HG03139 (cell line): ENCODE measurements around the gene PTGR3.
"Not testable (repeated sequence)": the region's sequence is repeated elsewhere in the genome, so short reads cannot be mapped to it uniquely, and the experiment has no call there.

ENCODE experiments used
- ATAC-seq: cut with Tn5 transposase; IDR thresholded peaks from one replicate; pipeline ENCODE4 v1.9.1; 2021; ENCODE audit not compliant: unreplicated experiment

PTGR3 gene

GRCh38 chr18:75204269-75204731 is 4.6 kb downstream of the PTGR3 start:
- no peak for ATAC-seq

GRCh38 chr18:75203416-75204268 is 5.3 kb downstream of the PTGR3 start:
- ATAC-seq, result no peak

GRCh38 chr18:75202696-75203365 is 6.1 kb downstream of the PTGR3 start:
- no peak for ATAC-seq

- no peak for ATAC-seq
These were observed 7.4 kb downstream of the PTGR3 start for GRCh38 chr18:75201282-75202270.

GRCh38 chr18:75200605-75201280 is 8.2 kb downstream of the PTGR3 start:
- ATAC-seq, result no peak

GRCh38 chr18:75200071-75200470 is 8.9 kb downstream of the PTGR3 start:
- no peak for ATAC-seq

- ATAC-seq, result no peak
These were observed 9.6 kb downstream of the PTGR3 start for GRCh38 chr18:75199327-75199726.

GRCh38 chr18:75198036-75198435 is 10.9 kb downstream of the PTGR3 start:
- ATAC-seq, result no peak

- no peak for ATAC-seq
These were observed 16.0 kb downstream of the PTGR3 start for GRCh38 chr18:75192899-75193298.

GRCh38 chr18:75189696-75190095 is 19.2 kb downstream of the PTGR3 start:
- ATAC-seq, result no peak

- not testable (repeated sequence) for ATAC-seq
These were observed 21.2 kb downstream of the PTGR3 start for GRCh38 chr18:75187702-75188101.

GRCh38 chr18:75185460-75185859 is 23.5 kb downstream of the PTGR3 start:
- no peak for ATAC-seq

GRCh38 chr18:75183973-75184493 is 24.9 kb downstream of the PTGR3 start:
- no peak for ATAC-seq

GRCh38 chr18:75183524-75183923 is 25.4 kb downstream of the PTGR3 start:
- ATAC-seq, result no peak

- no peak for ATAC-seq
These were observed 28.9 kb downstream of the PTGR3 start for GRCh38 chr18:75179819-75180600.

- no peak for ATAC-seq
These were observed 30.6 kb downstream of the PTGR3 start for GRCh38 chr18:75178376-75178775.

GRCh38 chr18:75176849-75177248 is 32.1 kb downstream of the PTGR3 start:
- ATAC-seq, result no peak

GRCh38 chr18:75173738-75174137 is 35.2 kb downstream of the PTGR3 start:
- no peak for ATAC-seq

- ATAC-seq, result peak; percentile 98
These were observed 35.9 kb downstream of the PTGR3 start for GRCh38 chr18:75173125-75173432.
